Right kidney (tissue), 1 donor: ENCODE data around the gene CCT8L2.
"Not testable (repeated sequence)": the region's sequence is repeated elsewhere in the genome, so short reads cannot be mapped to it uniquely, and the experiment has no call there.

ENCODE experiments used
- DNase-seq: peaks from one replicate; pipeline ENCODE4 v3.0.0-alpha.2; 2016

CCT8L2 gene

DNA sequence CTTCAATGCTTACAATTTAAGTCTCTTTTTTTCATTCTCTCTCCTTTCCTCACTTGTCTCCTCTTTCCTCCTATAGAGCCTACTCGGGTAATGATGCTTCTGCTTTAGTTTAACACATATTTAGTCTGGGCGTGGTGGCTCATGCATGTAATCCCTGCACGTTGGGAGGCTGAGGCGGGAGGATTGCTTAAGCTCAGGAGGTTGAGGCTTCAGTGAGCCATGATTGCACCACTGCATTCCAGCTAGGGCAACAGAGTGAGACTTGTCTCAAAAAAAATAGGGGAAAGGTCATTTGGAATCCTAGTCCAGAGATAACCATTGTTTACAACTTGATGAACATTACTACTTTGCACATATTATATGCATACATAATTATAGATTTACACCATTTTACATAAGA lies 1.4 kb upstream of the CCT8L2 start:
- DNase-seq = no peak

DNA sequence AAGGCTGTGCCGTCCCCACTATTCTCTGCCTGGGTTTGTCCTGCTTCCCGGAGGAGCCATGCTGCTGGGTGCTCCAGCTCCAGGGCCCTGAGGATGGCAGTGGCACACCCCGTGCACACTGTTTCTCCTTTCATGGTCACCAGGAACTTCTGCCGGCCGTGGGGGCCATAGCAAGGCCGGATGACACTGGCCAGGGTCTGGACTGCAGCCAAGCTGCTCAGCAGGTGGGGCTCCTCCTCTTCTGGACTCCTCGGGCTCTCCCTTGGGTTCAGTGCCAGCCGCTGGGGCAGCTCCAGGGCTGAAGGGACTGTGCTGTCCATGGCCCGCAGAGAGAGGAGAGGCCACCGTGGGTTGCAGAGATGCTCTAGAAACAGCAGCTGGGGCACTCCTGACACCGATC lies 379 bp downstream of the CCT8L2 start:
- DNase-seq = not testable (repeated sequence)

DNA sequence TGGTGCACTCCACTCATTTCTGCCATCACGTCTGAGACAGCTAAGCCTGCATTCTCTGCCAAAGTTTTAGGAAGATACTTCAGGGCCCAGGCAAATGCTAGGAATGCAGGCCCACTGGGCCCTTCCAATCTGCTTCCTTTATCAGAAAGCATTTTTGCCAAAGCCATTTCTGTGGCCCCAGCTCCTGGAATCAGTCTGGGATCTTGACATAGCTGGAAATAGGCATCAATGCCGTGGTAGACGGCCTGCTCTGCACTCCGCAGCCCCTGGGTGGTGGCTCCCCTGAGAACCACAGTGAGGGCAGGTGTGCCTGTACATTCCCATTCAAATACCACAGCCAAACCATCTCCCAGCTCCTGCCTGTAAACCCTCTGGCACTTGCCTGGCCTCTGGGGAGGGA lies 1.5 kb downstream of the CCT8L2 start:
- not testable (repeated sequence) for DNase-seq

DNA sequence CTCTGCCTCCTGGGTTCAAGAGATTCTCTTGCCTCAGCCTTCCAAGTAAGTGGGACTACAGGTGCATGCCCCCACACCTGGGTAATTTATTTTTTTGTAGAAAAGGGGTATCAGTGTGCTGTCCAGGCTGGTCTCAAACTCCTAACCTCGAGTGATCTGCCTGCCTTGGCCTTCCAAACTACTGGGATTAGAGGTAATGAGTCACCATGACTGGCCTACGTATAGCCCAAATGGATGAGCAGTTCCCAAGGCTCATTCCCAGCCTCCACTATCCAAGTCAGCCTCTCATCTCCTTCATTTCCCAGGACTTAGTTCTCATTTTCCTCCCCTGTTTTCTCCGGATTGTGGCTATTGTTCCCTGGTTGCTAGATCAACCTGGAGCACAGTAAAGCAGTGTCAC lies 5.6 kb downstream of the CCT8L2 start:
- no peak for DNase-seq

DNA sequence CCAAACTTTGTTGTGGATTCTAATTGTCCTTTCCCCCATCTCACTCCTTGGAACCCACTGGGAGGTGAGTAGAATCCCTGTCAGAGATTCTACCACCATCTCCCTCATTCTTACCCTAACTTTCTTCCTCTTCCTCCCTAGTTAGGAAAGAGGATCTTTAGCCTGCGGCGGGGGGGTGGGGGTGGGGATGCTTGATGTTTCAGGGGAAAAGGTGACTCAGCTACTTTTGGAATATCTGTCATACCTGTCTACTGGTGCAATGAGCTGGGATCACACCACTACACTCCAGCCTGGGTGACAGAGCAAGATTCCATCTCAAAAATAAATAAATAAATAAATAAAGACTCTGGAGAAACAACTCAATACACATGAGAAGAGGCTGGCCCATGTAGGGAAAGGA lies 6.4 kb downstream of the CCT8L2 start:
- no peak for DNase-seq

DNA sequence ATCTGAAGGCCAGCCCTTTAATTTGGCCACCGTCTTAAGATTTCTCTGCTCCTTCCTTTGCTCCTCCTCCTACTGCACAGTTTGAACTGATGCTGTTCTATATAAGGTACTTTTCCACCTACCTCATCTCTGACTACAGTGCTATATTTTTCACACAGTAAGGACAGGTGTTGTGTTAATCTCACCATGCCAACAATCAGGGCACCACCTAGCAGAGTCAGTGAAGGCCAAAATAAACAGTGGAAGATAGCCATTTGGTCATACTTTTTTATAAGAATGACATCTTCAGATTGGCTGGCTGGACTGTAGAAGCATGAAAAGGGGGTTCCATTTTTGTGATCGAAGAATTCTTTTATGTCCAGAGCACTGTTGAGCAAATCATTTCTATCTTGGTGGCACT lies 11.7 kb downstream of the CCT8L2 start:
- DNase-seq = not testable (repeated sequence)

DNA sequence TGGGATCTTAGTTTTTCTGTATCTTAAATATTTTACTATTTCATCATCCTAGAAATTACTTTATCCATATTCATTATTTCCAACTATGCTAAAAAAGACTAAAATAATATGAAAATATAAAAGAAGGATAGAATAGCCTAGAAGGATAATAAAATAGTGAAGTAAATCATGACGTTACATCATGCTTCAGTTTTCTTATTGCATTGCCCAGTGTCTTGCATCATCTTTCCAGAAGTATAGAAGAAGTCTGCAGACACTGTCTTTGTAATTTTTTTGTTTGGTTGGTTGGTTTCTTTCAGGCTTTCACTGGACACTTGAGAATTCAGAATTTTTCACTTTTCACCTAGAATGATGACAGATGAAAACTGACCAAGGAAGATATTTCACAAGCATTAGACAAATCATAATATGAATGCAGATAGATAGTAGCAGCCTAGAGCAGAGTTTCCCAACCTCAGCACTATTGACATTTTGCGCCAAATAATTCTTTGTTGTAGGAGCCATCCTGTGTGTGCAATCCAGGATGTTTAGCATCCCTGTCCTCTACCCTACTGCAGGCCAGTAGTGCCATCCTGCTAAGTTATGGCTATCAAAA lies 23.3 kb downstream of the CCT8L2 start:
- not testable (repeated sequence) for DNase-seq

DNA sequence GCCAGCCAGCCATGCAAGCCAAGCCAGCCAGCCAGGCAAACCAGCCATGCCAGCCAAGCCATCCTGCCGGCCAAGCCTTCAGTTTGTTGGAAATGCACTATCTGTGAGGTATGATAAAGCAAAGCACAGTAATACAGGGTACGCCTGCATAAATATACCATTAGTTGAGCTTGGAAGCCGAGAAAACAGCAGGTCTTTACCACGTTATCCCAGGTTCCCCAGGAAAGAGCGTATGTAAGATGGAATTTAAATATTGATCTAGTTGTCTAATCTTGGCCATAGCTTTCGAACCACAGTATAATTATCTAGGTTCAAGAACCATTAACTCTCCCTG lies 24.2 kb downstream of the CCT8L2 start:
- DNase-seq = no peak

DNA sequence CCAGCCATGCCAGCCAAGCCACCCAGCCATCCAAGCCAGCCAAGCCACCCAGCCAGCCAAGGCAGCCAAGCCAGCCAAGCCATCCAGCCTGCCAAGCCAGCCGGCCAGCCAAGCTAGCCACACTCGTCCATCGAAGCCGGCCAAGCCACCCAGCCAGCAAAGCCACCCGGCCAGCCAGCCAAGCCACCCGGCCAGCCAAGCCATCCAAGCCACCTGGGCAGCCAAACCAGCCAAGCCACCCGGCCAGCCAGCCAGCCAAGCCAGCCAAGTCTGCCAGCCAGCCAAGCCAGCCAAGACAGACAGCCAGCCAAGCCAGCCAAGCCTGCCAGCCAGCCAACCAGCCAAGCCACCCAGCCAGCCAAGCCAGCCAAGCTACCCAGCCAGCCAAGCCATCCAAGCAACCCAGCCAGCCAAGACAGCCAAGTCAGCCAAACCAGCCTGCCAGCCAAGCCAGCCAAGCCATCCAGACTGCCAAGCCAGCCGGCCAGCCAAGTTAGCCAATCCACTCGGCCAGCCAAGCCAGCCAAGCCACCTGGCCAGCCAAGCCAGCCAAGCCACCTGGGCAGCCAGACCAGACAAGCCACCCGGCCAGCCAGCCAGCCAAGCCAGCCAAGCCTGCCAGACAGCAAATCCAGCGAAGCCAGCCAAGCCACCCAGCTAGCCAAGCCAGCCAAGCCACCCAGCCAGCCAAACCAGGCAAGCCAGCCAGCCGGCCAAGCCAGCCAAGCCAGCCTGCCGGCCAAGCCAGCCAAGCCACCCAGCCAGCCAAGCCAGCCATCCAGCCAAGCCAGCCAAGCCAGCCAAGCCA lies 24.8 kb downstream of the CCT8L2 start:
- not testable (repeated sequence) for DNase-seq

DNA sequence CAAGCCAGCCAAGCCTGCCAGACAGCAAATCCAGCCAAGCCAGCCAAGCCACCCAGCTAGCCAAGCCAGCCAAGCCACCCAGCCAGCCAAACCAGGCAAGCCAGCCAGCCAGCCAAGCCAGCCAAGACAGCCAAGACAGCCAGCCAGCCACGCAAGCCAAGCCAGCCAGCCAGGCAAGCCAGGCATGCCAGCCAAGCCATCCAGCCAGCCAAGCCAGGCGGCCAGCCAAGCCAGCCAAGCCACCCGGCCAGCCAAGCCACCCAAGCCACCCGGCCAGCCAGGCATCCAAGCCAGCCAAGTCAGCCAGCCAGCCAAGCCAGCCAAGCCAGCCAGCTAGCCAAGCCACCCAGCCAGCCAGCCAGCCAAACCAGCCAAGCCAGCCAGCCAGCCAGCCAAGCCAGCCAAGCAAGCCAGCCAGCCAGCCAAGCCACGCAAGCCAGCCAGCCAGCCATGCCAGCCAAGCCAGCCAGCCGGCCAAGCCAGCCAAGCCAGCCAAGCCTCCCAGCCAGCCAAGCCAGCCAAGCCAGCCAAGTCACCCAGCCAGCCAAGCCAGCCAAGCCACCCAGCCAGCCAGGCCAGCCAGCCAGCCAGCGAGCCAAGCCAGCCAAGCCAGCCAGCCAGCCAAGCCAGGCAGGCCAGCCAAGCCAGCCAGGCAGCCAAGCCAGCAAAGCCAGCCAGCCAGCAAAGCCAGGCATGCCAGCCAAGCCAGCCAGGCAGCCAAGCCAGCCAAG lies 26.0 kb downstream of the CCT8L2 start:
- DNase-seq = not testable (repeated sequence)

DNA sequence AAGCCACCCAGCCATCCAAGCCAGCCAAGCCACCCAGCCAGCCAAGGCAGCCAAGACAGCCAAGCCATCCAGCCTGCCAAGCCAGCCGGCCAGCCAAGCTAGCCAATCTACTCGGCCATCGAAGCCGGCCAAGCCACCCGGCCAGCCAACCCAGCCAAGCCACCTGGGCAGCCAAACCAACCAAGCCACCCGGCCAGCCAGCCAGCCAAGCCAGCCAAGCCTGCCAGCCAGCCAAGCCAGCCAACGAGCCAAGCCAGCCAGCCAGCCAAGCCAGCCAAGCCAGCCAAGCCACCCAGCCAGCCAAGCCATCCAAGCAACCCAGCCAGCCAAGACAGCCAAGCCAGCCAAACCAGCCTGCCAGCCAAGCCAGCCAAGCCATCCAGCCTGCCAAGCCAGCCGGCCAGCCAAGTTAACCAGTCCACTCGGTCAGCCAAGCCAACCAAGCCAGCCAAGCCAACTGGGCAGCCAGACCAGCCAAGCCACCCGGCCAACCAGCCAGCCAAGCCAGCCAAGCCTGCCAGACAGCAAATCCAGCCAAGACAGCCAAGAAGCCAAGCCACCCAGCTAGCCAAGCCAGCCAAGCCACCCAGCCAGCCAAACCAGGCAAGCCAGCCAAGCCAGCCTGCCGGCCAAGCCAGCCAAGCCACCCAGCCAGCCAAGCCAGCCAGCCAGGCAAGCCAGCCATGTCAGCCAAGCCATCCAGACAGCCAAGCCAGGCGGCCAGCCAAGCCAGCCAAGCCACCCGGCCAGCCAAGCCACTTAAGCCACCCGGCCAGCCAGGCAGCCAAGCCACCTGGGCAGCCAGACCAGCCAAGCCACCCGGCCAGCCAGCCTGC lies 26.8 kb downstream of the CCT8L2 start:
- not testable (repeated sequence) for DNase-seq

DNA sequence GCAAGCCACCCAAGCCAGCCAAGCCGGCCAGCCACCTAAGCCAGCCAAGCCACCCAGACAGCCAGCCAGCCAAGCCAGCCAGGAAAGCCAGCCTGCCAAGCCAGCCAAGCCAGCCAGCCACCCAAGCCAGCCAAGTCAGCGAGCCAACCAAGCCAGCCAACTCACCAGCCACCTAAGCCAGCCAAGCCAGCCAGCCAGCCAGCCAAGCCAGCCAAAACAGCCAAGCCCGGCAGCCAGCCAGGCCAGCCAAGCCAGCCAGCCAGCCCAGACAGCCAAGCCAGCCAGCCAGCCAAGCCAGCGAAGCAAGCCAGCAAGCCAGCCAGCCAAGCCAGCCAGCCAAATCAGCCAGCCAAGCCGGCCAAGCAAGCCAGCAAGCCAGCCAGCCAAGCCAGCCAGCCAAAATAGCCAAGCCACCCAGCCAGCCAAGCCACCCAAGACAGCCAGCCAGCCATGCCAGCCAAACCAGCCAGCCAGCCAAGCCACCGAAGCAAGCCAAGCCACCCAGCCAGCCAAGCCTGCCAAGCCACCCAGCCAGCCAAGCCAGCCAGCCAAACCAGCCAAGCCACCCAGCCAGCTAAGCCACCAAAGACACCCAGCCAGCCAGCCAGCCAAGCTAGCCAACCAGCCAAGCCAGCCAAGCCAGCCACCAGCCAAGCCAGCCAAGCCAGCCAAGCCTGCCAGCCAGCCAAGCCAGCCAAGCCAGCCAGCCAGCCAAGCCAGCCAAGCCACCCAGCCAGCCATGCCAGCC lies 27.6 kb downstream of the CCT8L2 start:
- not testable (repeated sequence) for DNase-seq

DNA sequence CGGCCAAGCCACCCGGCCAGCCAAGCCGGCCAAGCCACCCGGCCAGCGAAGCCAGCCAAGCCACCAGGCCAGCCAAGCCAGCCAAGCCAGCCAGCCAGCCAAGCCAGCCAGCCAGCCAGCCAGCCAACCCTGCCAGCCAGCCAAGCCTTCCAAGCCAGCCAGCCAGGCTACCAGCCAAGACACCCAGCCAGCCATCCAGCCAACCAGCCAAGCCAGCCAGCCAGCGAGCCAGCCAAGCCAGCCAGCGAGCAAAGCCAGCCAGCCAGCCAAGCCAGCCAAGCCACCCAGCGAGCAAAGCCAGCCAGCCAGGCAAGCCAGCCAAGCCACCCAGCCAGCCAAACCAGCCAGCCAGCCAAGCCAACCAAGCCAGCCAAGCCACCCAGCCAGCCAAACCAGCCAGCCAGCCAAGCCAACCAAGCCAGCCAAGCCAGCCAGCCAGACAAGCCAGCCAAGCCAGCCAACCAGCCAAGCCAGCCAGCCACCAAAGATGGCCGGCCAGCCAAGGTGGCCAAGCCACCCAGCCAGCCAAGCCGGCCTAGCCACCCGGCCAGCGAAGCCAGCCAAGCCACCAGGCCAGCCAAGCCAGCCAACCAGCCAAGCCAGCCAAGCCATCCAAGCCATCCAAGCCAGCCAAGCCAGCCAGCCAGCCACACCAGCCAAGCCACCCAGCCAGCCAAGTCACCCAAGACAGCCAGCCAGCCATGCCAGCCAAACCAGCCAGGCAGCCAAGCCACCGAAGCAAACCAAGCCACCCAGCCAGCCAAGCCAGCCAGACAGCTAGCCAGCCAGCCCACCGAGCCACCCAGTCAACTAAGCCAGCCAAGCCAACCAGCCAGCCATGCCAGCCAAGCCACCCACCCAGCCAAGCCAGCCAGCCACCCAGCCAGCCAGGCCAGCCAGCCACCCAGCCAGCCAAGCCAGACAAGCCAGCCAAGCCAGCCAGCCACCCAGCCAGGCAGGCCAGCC lies 28.8 kb downstream of the CCT8L2 start:
- DNase-seq = no peak

DNA sequence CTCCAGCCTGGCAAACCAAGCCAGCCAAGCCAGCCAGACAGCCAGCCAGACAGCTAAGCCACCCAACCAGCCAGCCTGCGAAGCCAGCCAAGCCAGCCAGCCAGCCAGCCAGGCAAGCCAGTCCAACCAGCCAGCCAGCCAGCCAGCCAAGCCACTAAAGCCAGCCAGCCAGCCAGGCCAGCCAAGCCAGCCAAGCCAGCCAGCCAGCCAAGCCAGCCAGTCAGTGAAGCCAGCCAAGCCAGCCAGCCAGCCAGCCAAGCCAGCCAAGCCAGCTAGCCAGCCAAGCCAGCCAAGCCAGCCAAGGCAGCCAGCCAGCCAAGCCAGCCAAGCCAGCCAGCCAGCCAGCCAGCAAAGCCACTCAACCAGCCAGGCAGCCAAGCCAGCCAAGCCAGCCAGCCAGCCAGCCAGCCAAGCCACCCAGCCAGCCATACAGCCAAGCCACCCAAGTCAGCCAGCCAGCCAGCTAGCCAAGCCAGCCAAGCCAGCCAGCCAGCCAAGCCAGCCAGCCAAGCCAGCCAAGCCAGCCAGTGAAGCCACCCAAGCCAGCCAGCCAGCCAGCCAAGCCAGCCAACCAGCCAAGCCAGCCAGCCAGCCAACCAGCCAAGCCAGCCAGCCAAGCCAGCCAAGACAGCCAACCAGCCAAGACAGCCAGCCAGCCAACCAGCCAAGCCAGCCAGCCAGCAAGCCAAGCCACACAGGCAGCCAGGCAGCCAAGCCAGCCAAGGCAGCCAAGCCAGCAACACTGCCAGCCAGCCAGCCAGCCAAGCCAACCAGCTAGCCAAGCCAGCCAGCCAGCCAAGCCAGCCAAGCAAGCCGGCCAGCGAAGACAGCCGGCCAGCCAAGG lies 29.7 kb downstream of the CCT8L2 start:
- no peak for DNase-seq

DNA sequence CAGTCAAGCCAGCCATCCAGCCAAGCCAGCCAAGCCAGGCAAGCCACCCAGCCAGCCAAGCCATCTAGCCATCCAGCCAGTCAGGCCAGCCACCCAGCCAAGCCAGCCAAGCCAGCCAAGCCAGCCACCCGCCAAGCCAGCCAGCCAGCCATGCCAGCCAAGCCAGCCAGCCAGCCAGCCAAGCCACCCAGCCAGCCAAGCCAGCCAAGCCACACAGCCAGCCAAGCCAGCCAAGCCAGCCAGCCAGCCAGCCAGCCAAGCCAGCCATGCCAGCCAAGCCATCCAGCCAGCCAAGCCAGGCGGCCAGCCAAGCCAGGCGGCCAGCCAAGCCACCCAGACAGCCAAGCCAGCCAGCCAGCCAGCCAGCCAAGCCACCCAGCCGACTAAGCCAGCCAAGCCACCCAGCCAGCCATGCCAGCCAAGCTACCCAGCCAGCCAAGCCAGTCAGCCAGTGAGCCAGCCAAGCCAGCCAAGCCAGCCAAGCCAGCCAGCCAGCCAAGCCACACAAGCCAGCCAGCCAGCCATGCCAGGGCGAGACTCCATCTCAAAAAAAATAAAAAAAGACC lies 31.4 kb downstream of the CCT8L2 start:
- not testable (repeated sequence) for DNase-seq

DNA sequence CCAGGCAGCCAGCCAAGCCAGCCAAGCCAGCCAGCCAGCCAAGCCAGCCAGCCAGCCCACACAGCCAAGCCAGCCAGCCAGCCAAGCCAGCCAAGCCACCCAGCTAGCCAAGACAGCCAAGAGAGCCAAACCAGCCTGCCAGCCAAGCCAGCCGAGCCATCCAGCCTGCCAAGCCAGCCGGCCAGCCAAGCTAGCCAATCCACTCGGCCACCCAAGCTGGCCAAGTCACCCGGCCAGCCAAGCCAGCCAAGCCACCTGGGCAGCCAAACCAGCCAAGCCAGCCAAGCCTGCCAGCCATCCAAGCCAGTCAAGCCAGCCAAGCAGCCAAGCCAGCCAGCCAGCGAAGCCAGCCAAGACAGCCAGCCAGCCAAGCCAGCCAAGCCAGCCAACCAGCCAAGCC lies 32.0 kb downstream of the CCT8L2 start:
- not testable (repeated sequence) for DNase-seq

DNA sequence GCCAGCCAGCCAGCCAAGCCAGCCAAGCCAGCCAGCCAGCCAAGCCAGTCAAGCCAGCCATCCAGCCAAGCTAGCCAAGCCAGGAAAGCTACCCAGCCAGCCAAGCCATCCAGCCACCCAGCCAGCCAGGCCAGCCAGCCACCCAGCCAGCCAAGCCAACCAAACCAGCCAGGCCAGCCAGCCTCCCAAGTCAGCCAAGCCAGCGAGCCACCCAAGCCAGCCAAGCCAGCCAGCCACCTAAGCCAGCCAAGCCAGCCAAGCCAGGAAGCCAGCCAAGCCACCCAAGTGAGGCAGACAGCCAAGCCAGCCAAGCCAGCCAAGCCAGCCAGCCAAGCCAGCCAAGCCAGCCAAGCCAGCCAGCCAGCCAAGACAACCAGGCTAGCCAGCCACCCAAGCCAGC lies 32.6 kb downstream of the CCT8L2 start:
- not testable (repeated sequence) for DNase-seq

DNA sequence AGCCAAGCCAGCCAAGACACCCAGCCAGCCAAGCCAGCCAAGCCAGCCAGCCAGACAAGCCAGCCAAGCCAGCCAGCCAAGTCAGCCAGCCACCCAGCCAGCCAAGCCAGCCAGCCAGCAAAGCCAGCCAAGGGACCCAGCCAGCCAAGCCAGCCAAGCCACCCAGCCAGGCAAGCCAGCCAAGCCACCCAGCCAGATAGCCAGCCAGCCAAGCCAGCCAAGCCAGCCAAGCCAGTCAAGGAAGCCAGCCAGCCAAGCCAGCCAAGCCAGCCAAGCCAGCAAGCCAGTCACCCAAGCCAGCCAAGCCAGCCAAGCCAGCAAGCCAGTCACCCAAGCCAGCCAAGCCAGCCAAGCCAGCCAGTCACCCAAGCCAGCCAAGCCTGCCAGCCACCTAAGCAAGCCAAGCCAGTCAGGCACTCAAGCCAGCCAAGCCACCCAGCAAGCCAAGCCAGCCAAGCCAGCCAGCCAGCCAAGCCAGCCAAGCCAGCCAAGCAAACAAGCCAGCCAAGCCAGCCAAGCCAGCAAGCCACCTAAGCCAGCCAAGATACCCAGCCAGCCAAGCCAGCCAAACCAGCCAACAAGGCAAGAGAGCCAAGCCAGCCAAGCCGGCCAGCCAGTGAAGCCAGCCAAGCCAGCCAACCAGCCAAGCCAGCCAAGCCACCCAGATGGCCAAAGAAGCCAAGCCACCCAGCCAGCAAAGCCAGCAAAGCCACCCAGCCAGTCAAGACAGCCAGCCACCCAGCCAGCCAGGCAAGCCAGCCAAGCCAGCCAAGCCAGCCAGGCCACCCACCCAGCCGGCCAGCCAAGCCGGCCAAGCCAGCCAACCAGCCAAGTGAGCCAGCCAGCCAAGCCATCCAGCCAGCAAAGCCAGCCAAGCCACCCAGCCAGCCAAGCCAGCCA lies 33.3 kb downstream of the CCT8L2 start:
- DNase-seq = no peak
